ENCODE measurements around the gene NPEPPS. TPM values are rescaled to one million over a fixed set of nuclear protein-coding genes. Genes with fewer than 3 reads are reported as not detected.
"Not testable (repeated sequence)": the region's sequence is repeated elsewhere in the genome, so short reads cannot be mapped to it uniquely, and the experiment has no call there.

Gene NPEPPS
- total RNA-seq, 2 donors from 2014 or later = 125 to 170 TPM

DNA sequence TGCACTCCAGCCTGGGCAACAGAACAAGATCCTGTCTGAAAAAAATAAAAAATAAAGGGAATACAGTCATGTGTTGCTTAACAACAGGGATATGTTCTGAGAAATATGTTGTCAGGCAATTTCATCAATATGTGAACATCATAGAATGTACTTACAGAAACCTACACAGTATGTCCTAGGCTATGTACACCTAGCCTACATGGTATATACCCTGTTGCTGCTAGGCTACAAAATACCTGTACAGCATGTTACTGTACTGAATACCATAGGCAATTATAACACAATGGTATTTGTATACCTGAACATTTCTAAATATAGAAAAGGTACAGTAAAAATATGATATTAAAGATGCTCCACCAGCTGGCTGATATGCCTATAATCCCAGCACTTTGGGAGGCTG, 62.6 kb downstream of the NPEPPS start:
- H3K27me3 Mint-ChIP-seq; H3K4me3 Mint-ChIP-seq; H3K27ac Mint-ChIP-seq; H3K4me1 Mint-ChIP-seq (ENCODE audit: low read depth in 2 of 2); DNase-seq (ENCODE audit: low spot score); H3K36me3 Mint-ChIP-seq; H3K9me3 Mint-ChIP-seq; ATAC-seq: not testable (repeated sequence)

DNA sequence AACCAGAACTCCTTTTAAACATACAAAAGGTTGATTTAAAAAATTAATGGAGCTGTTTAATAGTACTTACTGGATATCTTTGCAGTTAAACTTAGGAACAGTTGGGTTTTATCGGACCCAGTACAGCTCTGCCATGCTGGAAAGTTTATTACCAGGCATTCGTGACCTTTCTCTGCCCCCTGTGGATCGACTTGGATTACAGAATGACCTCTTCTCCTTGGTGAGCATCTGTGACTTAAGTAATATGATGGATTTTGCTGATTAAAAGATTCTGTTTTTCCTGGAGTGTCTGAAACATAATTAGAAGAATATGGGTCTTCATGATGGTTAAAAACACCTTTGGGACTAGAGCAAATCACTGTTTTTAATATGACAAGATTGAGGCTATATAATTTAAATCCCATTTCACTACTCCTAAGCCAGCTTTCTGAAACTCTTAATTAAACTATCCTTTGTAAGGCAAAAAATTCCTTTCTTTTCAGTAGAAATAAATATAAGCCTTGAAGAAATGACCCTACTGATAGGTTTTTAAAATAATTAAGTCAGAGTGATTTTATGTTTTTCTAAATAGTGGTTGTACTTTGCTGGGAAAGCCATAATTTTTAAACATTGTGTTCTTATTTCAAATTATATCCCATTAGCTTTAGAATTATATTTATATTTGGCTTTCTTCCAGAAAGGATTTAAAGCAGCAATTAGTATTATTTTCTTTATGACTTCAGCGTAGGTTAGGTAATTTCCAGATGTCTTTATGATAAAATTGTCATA, 73.1 kb downstream of the NPEPPS start:
- no peak for ATAC-seq
- H3K4me3 Mint-ChIP-seq = no peak overlapping the region
- DNase-seq (ENCODE audit: low spot score) = no peak
- peaks cover 0 to 2% of the 10 kb centered on the region in 2 donors for H3K4me1 Mint-ChIP-seq (ENCODE audit: low read depth in 2 of 2)
- H3K27ac Mint-ChIP-seq = no peak overlapping the region
- no peaks in the 10 kb centered on the region for H3K27me3 Mint-ChIP-seq
- H3K36me3 Mint-ChIP-seq = peaks cover 27% of the 10 kb centered on the region
- H3K9me3 Mint-ChIP-seq = no peaks in the 10 kb centered on the region

DNA sequence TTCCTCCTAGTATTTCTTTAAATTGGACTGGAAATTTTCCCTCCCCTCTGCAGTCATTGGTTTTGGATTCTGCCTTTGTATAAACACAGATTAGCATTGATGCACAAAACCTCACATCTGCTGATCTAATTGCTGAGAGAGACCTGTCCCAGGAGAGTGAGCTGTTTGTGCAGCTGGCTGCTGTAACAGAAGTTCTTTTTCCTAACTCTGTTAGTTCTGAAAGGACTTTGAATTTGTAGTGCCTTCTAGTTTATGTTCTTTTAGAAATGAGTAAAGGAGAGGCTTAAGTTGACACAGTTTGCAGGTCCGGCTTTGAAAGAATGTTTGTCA, 73.7 kb downstream of the NPEPPS start:
- ATAC-seq (no peak), DNase-seq (ENCODE audit: low spot score) (no peak)
- Mint-ChIP-seq H3K4me3 (no peak overlapping the region), H3K4me1 (ENCODE audit: low read depth in 2 of 2) (peaks cover 0 to 2% of the 10 kb centered on the region in 2 donors), H3K9me3 (no peaks in the 10 kb centered on the region), H3K36me3 (peaks cover 23% of the 10 kb centered on the region), H3K27me3 (no peaks in the 10 kb centered on the region), H3K27ac (no peak overlapping the region)

DNA sequence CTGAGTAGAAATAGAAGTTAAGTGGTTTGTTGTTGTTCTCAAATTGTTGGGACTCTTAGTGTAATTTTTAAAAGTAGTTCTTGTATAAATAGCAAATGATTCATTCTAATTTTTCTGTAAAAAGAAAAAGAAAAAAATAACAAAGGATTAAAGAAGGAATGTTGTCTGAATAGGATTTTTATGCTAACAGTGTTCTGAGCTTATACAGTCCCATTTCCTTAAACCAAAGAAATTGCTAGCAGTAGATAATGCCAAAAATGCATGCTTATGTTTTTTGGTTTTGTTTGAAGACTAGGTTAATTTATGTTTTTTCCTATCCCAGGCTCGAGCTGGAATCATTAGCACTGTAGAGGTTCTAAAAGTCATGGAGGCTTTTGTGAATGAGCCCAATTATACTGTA, 74.1 kb downstream of the NPEPPS start:
- no peaks in the 10 kb centered on the region for H3K9me3 Mint-ChIP-seq
- ATAC-seq (no peak), DNase-seq (ENCODE audit: low spot score) (no peak)
- peaks cover 22% of the 10 kb centered on the region for H3K36me3 Mint-ChIP-seq
- H3K4me3 Mint-ChIP-seq = no peak overlapping the region
- H3K27me3 Mint-ChIP-seq = no peaks in the 10 kb centered on the region
- no peak overlapping the region for H3K27ac Mint-ChIP-seq
- peaks cover 2 to 5% of the 10 kb centered on the region in 2 donors for H3K4me1 Mint-ChIP-seq (ENCODE audit: low read depth in 2 of 2)

DNA sequence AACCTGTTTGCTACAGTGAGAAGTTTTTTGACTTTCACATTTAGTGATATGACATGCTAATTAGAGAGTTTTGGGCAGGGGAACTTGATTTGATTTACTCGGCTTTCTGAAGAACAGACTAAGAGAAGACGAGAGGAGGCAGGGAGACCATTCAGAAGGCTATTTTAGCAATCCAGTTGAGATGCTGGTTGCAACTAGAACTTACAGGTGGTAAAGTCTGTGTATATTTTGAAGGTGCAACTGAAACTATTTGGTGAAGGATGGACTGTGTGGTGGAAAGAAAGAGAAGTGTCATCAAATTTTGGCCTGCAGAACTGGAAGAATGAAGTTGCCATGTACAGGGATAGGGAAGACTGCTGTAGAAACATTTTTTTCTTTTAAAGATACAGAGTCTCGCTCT, 76.6 kb downstream of the NPEPPS start:
- Mint-ChIP-seq H3K27ac (no peak overlapping the region), H3K36me3 (peaks cover 15% of the 10 kb centered on the region), H3K27me3 (no peaks in the 10 kb centered on the region), H3K4me3 (no peak overlapping the region), H3K4me1 (ENCODE audit: low read depth in 2 of 2) (peaks cover 8% of the 10 kb centered on the region in 2 donors), H3K9me3 (no peaks in the 10 kb centered on the region)
- no peak for ATAC-seq
- DNase-seq (ENCODE audit: low spot score) = no peak

DNA sequence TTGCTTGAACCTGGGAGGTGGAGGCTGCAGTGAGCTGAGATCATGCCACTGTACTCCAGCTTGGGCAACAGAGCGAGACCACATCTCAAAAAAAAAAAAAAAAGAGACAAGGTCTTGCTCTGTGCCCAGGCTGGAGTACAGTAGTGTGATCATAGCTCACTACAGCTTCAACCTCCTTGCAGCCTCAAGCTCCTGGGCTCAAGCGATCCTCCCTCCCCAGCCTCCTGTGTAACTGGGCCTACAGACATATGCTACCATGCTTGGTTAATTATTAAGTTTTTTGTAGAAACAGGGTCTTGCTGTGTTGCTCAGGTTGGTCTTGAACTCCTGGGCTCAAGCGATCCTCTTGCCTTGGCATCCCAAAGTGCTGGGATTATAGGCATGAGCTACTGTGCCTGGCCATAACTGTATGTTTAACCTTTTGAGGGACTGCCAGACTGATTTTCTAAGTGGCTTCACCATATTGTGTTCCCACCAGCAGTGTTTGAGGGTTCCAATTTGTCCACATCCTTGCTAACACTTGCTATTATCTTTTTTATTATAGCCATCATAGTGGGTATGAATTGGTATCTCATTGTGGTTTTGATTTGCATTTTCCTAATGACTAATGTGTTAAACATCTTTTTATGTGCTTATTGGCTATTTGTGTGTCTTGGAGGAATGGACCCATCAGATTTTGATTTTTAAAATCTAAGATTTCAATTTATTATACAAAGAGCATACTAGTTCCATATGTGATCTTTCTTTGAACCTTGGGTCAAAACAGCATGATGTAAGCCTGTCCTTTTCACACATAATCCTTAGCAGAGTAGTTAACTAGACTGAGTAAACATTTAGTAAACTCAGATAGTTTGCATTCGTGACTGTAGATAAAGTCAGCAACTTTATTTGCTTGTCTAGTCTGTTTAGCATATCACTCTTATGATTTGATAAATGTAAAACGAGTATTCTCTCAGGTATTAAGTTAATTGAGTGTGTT, 80.8 kb downstream of the NPEPPS start:
- ATAC-seq (no peak), DNase-seq (ENCODE audit: low spot score) (no peak)
- Mint-ChIP-seq H3K9me3 (no peaks in the 10 kb centered on the region), H3K27ac (no peak overlapping the region), H3K4me3 (no peak overlapping the region), H3K4me1 (ENCODE audit: low read depth in 2 of 2) (peaks cover 8 to 11% of the 10 kb centered on the region in 2 donors), H3K36me3 (peaks cover 10% of the 10 kb centered on the region), H3K27me3 (no peaks in the 10 kb centered on the region)

DNA sequence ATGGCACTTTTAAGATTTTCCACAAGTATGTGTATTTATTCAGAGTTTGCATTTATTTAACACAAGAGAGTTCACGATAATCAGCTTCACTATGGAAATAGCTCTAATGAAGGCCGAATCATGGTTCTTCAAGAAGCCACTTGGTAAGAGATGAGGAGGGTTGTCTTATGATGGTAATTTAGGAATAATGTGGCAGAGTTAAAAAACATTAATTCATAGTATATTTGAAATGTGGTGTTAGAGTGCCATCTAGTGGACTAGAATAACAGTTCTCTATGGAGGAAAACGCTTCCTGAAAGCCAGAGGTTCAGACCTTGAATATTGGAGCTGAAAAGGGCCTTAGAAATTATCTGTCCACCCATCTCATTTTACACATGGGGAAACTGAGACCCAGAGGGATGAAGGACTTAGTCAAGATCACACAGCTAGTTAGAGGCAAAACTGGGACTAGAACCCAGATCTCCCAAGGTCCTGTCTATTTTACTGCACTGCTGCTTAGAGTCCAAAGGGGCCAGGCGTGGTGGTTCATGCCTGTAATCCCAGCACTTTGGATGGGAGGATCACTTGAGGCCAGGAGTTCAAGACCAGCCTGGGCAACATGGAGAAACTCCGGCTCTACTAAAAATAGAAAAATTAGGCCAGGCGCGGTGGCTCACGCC, 85.0 kb downstream of the NPEPPS start:
- Mint-ChIP-seq H3K27me3 (no peaks in the 10 kb centered on the region), H3K27ac (peak overlapping the region; percentile 10 to 33), H3K4me1 (ENCODE audit: low read depth in 2 of 2) (peaks cover 8 to 9% of the 10 kb centered on the region in 2 donors), H3K9me3 (no peaks in the 10 kb centered on the region), H3K36me3 (peaks cover 20% of the 10 kb centered on the region), H3K4me3 (no peak overlapping the region)
- ATAC-seq (no peak), DNase-seq (ENCODE audit: low spot score) (no peak)

DNA sequence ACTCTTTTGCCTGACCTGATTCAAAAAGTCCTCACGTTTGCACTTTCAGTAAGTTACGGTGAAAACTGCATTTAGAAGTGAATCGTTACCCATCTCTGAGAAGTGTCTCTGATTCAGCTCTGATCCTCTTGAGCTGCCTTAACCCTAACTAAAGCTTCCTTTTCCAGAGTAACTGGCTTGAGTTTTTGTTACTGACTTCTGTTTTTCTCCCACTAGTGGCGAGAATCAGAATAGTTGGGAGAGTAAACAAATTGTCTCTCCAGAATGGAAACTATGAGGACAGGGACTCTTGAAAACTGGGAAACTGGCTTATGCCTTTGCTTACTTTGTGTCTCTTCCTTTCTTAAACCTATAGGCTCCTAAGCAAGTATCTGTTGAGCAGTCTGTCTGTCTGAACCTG, 87.5 kb downstream of the NPEPPS start:
- H3K27ac Mint-ChIP-seq = no peak overlapping the region
- H3K9me3 Mint-ChIP-seq = no peaks in the 10 kb centered on the region
- no peak for DNase-seq (ENCODE audit: low spot score)
- H3K36me3 Mint-ChIP-seq = peaks cover 20% of the 10 kb centered on the region
- peaks cover 8 to 12% of the 10 kb centered on the region in 2 donors for H3K4me1 Mint-ChIP-seq (ENCODE audit: low read depth in 2 of 2)
- no peaks in the 10 kb centered on the region for H3K27me3 Mint-ChIP-seq
- ATAC-seq = no peak
- H3K4me3 Mint-ChIP-seq = no peak overlapping the region

DNA sequence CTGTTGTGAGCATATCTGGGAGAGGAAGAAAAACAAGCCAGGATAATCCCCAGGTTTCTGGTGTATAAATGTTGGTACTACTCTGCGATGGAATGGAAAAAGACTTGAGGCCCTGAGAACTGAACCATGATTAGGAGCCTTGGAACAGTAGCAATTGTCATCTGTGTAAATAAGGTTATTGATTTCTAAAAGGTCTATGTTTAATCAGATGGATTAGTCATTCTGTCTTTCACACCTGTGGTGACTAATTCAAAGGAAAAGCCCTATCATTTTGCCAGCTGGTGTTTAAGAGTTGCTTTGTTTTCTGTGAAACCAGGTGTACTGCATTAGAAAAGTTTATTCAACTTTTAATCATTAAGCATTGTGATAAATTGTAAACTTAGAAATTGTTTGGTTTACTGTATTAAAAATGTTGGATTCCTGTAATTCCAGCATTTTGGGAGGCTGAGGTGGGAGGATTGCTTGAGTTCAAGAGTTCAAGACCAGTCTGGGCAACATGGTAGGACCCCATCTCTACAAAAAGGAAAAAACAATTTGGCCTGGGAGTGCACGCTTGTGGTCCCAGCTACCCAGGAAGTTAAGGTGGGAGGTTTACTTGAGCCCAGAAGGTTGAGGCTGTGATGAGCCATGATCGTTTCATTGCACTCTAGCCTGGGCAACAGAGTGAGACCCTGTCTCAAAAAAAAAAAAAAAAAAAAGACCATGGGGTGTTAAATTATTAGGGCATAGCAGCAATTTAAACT, 89.8 kb downstream of the NPEPPS start:
- Mint-ChIP-seq H3K9me3 (no peaks in the 10 kb centered on the region), H3K36me3 (peaks cover 20% of the 10 kb centered on the region), H3K27ac (peak overlapping the region; percentile 40 to 64), H3K4me1 (ENCODE audit: low read depth in 2 of 2) (peaks cover 8 to 12% of the 10 kb centered on the region in 2 donors), H3K27me3 (no peaks in the 10 kb centered on the region), H3K4me3 (no peak overlapping the region)
- ATAC-seq = peak; percentile 40 to 76
- DNase-seq (ENCODE audit: low spot score) = no peak

DNA sequence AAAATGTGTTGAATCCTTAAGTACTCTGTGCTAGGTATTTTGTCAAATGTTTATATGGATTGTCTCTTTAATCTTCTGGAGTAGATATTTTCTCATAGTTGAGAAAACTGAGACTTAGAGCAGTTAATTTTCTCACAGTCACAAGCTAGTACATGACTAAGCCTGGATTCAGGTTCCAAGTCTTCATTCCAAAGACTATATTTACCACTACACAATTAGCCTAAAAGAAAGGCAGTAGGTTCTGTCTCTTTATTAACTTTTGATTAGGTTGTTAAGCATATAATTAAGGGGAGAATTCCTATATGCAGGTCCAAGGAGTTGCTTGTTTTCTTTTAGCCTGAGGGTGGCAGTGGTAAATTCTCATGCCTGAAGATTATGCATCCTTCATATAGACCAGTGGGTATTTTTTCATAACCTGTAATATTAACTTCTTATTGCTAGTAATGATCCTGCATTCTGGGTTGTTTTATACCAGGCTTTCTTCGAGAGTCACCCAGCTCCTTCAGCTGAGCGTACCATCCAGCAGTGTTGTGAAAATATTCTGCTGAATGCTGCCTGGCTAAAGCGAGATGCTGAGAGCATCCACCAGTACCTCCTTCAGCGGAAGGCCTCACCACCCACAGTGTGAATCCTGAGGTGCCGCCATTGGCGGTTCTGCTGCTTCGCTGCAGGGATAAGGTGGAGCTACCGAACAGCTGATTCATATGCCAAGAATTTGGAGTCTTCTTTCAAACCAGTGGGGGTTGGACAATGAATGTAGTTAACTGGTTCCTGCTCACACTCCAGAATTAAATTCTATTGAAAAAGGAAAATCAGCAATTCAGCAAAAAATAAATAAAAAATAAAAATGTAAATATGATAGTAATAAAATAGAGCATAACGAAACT, 90.6 kb downstream of the NPEPPS start:
- Mint-ChIP-seq H3K27ac (peak overlapping the region; percentile 40 to 64), H3K27me3 (no peaks in the 10 kb centered on the region), H3K4me1 (ENCODE audit: low read depth in 2 of 2) (peaks cover 8 to 9% of the 10 kb centered on the region in 2 donors), H3K36me3 (peaks cover 16% of the 10 kb centered on the region), H3K4me3 (no peak overlapping the region), H3K9me3 (no peaks in the 10 kb centered on the region)
- DNase-seq (ENCODE audit: low spot score) (no peak), ATAC-seq (peak in 1 of 2 donors; percentile 59)

DNA sequence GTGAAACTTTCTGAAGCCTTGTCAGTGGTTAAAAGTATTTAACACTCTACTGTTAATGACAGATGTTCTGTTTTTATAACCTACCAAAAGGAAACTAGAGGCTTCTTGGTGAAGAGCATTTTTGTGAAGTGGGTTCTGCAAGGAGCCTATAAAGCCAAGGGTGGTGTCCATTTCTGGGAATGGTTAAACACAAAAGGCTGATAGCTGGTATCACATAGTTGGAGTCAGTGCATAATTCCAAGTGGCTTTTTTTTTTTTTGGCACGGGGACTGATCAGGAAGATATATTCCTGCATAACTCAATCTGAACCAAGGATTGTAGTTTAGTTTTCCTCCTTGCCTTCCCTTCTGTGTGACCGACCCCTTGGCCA, 91.3 kb downstream of the NPEPPS start:
- H3K36me3 Mint-ChIP-seq = peaks cover 16% of the 10 kb centered on the region
- DNase-seq (ENCODE audit: low spot score) = no peak
- no peaks in the 10 kb centered on the region for H3K9me3 Mint-ChIP-seq
- no peak overlapping the region for H3K4me3 Mint-ChIP-seq
- H3K27me3 Mint-ChIP-seq = no peaks in the 10 kb centered on the region
- peak overlapping the region in 1 of 2 donors; percentile 66 for H3K27ac Mint-ChIP-seq
- H3K4me1 Mint-ChIP-seq (ENCODE audit: low read depth in 2 of 2) = peaks cover 8 to 9% of the 10 kb centered on the region in 2 donors
- ATAC-seq = no peak

DNA sequence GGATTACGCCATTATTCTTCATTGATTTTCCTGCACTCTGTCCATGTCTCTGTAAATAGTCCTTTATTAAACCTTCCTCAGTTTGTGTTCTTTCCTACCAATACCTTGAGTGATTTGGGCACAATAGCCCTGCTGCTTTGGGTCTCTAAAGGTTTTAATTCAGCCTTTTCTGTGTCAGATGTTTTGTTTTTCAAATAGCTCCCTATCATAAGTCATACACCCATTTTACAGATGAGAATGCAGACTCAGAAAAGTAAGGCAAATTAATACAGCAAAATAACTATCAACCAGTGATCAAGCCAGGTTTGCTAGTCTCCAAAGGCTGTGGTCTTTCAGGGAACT, 93.8 kb downstream of the NPEPPS start:
- H3K4me3 Mint-ChIP-seq = no peak overlapping the region
- H3K27ac Mint-ChIP-seq = peak overlapping the region in 1 of 2 donors; percentile 27
- H3K9me3 Mint-ChIP-seq = no peaks in the 10 kb centered on the region
- no peak for DNase-seq (ENCODE audit: low spot score)
- no peaks in the 10 kb centered on the region for H3K27me3 Mint-ChIP-seq
- peaks cover 8 to 9% of the 10 kb centered on the region in 2 donors for H3K4me1 Mint-ChIP-seq (ENCODE audit: low read depth in 2 of 2)
- ATAC-seq = no peak
- peaks cover 7% of the 10 kb centered on the region for H3K36me3 Mint-ChIP-seq

Measured in natural killer cell treated with Interleukin-12 subunit alpha and Interleukin-12 subunit beta and Interleukin-15 and Interleukin-18, amount 100 ng/mL, for 72 hours (primary cell).